ENCODE measurements around the gene HECTD4. TPM values are rescaled to one million over a fixed set of nuclear protein-coding genes. Genes with fewer than 3 reads are reported as not detected.

The HECTD4 gene
- total RNA-seq, 1 donor: 37.1 TPM

DNA sequence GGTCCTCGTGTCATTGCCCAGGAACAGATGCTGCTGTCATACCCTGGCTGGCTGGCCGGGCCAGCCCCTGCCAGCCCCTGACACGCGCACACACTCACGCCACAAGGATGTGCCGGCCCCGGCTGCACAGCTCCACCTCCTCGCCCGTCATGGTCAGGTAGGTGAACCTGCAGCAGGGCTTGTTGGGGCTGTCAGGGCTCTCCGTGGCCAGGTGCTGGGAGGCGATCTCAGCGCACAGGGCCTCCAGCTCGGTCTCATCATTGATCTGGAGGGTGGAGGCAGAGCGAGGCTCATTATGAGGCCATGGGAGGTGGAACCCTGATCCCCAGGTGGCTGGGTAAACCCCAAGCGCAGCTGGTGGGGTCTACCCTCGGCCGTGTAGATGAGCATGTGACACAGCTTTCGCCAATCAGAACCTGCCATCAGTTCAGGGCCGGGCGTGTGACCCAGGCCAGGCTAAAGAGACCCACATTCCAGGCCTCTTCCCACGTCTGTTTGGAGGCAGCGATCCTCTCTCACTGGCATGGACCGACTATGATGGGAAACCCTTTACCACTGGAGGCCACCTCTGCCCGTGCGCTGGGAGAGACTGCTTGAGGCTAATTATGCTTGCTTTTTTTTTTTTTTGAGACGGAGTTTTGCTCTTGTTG, 218.1 kb downstream of the HECTD4 start:
- no peak for TF ChIP-seq CTCF (IDR thresholded peaks at IDR 0.05; ENCODE audit: insufficient read depth, low read depth, low read length)
- H3K4me3 ChIP-seq (ENCODE audit: low read depth, low read length): no peak overlapping the region
- no peak for DNase-seq (ENCODE audit: low read depth)

DNA sequence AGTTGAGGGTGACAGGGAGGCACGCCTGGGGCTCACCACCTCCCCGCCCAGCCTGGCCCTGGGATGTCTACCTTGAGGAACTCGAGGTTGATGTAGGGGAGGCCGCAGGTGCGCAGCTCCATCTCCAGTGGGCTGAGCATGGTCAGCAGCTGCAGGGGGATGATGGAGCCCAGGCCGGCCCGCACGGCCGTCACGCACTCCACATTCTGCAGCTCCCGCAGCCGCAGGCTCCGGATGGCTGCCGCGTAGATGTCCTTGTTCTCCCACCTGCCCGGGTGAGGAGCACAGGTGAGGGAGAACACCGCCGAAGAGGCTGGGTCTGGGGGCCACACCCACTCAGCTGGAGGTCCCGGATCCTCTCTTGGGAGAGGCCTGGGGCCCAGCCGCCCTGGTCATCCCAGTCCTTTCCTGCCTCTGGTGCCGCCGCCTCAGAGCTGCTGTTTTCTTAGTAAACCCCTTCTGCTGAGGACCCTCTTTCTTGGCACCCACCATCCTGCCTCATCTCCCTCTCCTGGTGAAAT, 218.7 kb downstream of the HECTD4 start:
- no peak overlapping the region for H3K4me3 ChIP-seq (ENCODE audit: low read depth, low read length)
- no peak for TF ChIP-seq CTCF (IDR thresholded peaks at IDR 0.05; ENCODE audit: insufficient read depth, low read depth, low read length)
- DNase-seq (ENCODE audit: low read depth): no peak

DNA sequence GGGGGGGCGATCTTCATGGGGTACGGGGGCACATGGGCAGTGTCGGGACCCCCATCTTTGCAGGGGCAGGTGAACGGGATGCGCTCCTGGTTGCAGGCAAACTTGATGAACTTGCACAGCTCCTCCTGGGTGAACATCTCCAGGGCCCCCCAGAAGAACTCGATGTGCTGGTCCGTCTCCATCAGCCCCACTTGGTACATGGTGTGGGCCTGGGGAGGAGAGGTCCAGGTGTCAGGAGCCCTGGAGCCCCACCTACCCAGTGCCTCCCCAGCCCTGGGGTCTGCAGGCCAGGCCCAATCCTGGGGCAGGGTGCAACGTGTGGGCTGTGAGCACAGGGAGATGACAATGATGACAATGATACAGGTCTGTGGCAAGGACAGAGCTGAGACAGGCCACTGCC, 219.2 kb downstream of the HECTD4 start:
- no peak for DNase-seq (ENCODE audit: low read depth)
- no peak overlapping the region for H3K4me3 ChIP-seq (ENCODE audit: low read depth, low read length)
- no peak for TF ChIP-seq CTCF (IDR thresholded peaks at IDR 0.05; ENCODE audit: insufficient read depth, low read depth, low read length)

DNA sequence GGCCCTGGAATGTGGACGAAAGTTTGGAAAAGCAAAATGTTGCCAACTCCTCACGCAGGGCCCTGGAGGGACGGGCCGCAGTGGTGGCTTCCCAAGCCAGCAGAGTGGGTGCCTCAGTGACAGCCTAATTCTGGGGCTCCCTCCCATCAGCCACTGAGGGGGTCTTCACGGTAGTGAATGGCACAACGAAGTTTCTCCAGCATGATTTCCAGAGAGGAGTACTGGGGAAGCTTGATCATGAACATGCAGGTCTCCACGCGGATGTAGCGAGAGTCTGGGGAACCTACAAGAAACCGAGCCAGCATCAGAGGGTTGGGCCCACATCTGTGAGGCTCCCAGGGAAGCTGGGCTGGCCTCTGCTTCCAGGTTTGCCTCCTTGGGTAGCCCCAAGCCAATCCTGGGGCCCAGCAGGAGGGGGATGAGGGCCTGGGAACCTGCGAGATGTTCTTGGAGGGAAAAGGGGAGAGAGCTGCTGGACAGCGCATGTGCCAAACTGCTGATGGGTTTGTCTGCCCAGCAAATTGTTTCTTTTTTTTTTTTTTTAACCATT, 219.9 kb downstream of the HECTD4 start:
- TF ChIP-seq CTCF (IDR thresholded peaks at IDR 0.05; ENCODE audit: insufficient read depth, low read depth, low read length): no peak
- no peak for DNase-seq (ENCODE audit: low read depth)
- H3K4me3 ChIP-seq (ENCODE audit: low read depth, low read length): no peak overlapping the region

- no peak for TF ChIP-seq CTCF (IDR thresholded peaks at IDR 0.05; ENCODE audit: insufficient read depth, low read depth, low read length)
- no peak overlapping the region for H3K4me3 ChIP-seq (ENCODE audit: low read depth, low read length)
- no peak for DNase-seq (ENCODE audit: low read depth)
These were observed 220.5 kb downstream of the HECTD4 start for GRCh38 chr12:112161711-112162110.

- TF ChIP-seq CTCF (IDR thresholded peaks at IDR 0.05; ENCODE audit: insufficient read depth, low read depth, low read length): no peak
- no peak overlapping the region for H3K4me3 ChIP-seq (ENCODE audit: low read depth, low read length)
- DNase-seq (ENCODE audit: low read depth): no peak
These were observed 221.6 kb downstream of the HECTD4 start for GRCh38 chr12:112160611-112161010.

Data from fibroblast of villous mesenchyme (primary cell).